GM12878 (cell line): ENCODE results near the gene HCAR3. TPM values are rescaled to one million over a fixed set of nuclear protein-coding genes. Genes with fewer than 3 reads are reported as not detected.

Source experiments
- ATAC-seq: fragments of 200-7000 bp; cut with Tn5 transposase; 3 replicates; pipeline ENCODE4 v1.9.1; 2020; ENCODE audit warnings: mild to moderate bottlenecking, moderate library complexity
- BruUV-seq: library from RNA; stranded (reverse); fragments of 400-500 nt; replicated peaks from 2 replicates; lab custom pipeline; 2021; lab: Mats Ljungman, UMichigan
- CTCF ChIA-PET: fragments of 300-600 bp; sonication (Branson Sonifier 250); formaldehyde crosslinking; extraction: SDS; loops from one replicate; lab custom pipeline; 2021; ENCODE audit warnings: inconsistent platforms; lab: Yijun Ruan, JAX
- POLR2A ChIA-PET: fragments of 350-600 bp; formaldehyde crosslinking; extraction: SDS; loops from one replicate; lab custom pipeline; 2021; ENCODE audit warnings: inconsistent platforms; lab: Charles Lee
- RAD21 ChIA-PET: fragments of 300-600 bp; sonication (Branson Sonifier 250); formaldehyde crosslinking; loops from one replicate; lab custom pipeline; 2023; ENCODE audit warnings: antibody characterized with exemption; ENCODE audit not compliant: unreplicated experiment; lab: Charles Lee
- SMC1A ChIA-PET: fragments of 300-600 bp; sonication (Branson Sonifier 250); formaldehyde crosslinking; loops from one replicate; lab custom pipeline; 2023; ENCODE audit not compliant: unreplicated experiment, uncharacterized antibody; lab: Charles Lee
- DNase-seq: peaks from one replicate; pipeline ENCODE4 v3.0.0-alpha.2; 2011; ENCODE audit warnings: low read depth, low spot score
- FAIRE-seq: peaks from 3 replicates; lab custom pipeline; 2011; peaks lifted over from hg19 to GRCh38; lab: Jason Lieb, UNC
- H2AFZ ChIP-seq: 2 replicates; pipeline ENCODE4 v1.6.0; 2011; ENCODE audit warnings: low read depth, low read length, control low read depth; ENCODE audit not compliant: control insufficient read depth
- H3K27ac ChIP-seq: 2 replicates; pipeline ENCODE4 v1.5.1; 2011; ENCODE audit warnings: control low read depth; ENCODE audit not compliant: control insufficient read depth, insufficient read depth
- H3K27me3 ChIP-seq, 2 experiments: replicated peaks in 1 of 2; 2 replicates each; pipeline versions ENCODE4 v1.6.0 to v1.6.1; 2011; ENCODE audit warnings: low read length in 1 of 2; ENCODE audit not compliant: control insufficient read depth in 2 of 2, insufficient read depth in 2 of 2
- H3K36me3 ChIP-seq, 2 experiments: 2 replicates each; pipeline ENCODE4 v1.5.1; 2011; ENCODE audit warnings: low read length in 1 of 2; ENCODE audit not compliant: control insufficient read depth in 2 of 2, insufficient read depth in 2 of 2
- H3K4me1 ChIP-seq: 2 replicates; pipeline ENCODE4 v1.6.1; 2011; ENCODE audit warnings: mild to moderate bottlenecking, low read length, moderate library complexity, mixed read lengths; ENCODE audit not compliant: control insufficient read depth, insufficient read depth
- H3K4me2 ChIP-seq: 2 replicates; pipeline ENCODE4 v1.6.0; 2011; ENCODE audit warnings: control low read depth; ENCODE audit not compliant: control insufficient read depth, insufficient read depth
- H3K4me3 ChIP-seq: fragments of 200-600 bp; sonication (generic); 2 replicates; pipeline ENCODE4 v1.5.1; 2016
- H3K79me2 ChIP-seq: 2 replicates; pipeline ENCODE4 v1.6.0; 2011; ENCODE audit warnings: low read length; ENCODE audit not compliant: control insufficient read depth, insufficient read depth
- H3K9ac ChIP-seq: 2 replicates; pipeline ENCODE4 v1.8.0; 2011; ENCODE audit warnings: low read length, control low read depth, mixed read lengths; ENCODE audit not compliant: control insufficient read depth, insufficient read depth
- H3K9me3 ChIP-seq: replicated peaks from 3 replicates; pipeline ENCODE4 v1.5.1; 2011; ENCODE audit warnings: mild to moderate bottlenecking, low read length; ENCODE audit not compliant: control insufficient read depth, insufficient read depth
- H4K20me1 ChIP-seq: 2 replicates; pipeline ENCODE4 v1.6.0; 2011; ENCODE audit not compliant: control insufficient read depth, insufficient read depth
- NFYB ChIP-seq: IDR thresholded peaks from 2 replicates; pipeline ENCODE4 v1.6.1; 2011; ENCODE audit warnings: low read depth, mild to moderate bottlenecking, low read length, improper control_type of control experiment, moderate library complexity; ENCODE audit not compliant: insufficient read depth
- RAD51 ChIP-seq: fragments of 450-650 bp; IDR thresholded peaks from 2 replicates; pipeline ENCODE4 v1.6.1; 2016; ENCODE audit warnings: moderate library complexity, mild to moderate bottlenecking, inconsistent platforms
- SUZ12 ChIP-seq: fragments of 200-600 bp; sonication (generic); IDR thresholded peaks from one replicate; pipeline ENCODE4 v1.6.1; 2018; ENCODE audit warnings: antibody characterized with exemption, mild to moderate bottlenecking; ENCODE audit not compliant: unreplicated experiment
- WGBS: methylation state at CpG from one replicate; pipeline ENCODE4 v1.1.6; 2016; ENCODE audit warnings: low lambda C conversion rate; ENCODE audit not compliant: insufficient replicate concordance, insufficient coverage; ENCODE audit errors: missing lambda C conversion rate; 5-methylcytosine and 5-hydroxymethylcytosine counted together
- in situ Hi-C: fragments of 300-500 bp; cut with MboI; formaldehyde crosslinking; loops from 9 replicates; pipeline ENCODE4 v1.14.3; 2018; ENCODE audit warnings: mixed read lengths
- intact Hi-C: fragments of 100-400 bp; cut with micrococcal nuclease; formaldehyde crosslinking; loops from one replicate; pipeline ENCODE4 v1.14.2; 2022; ENCODE audit not compliant: unreplicated experiment
- polyA plus RNA-seq, 11 experiments: library from polyadenylated mRNA; depleted of rRNA in 4 of 11; unstranded in 6 of 11; stranded (reverse) in 5 of 11; fragments of >200 nt; fragmentation: Nextera tagmentation in 4 of 11; fragmentation: Illumina TruSeq in 1 of 11; extraction: Ambion mirVana in 4 of 11; extraction: Trizol in 1 of 11; gene quantifications; 1 replicate in 1 of 11; 2 replicates in 10 of 11; pipeline versions ENCODE4 v1.2.1 to v1.2.3, GENCODE V29; 2011 to 2016; ENCODE audit warnings: inconsistent platforms in 2 of 11, missing spikeins in 2 of 11, low read depth in 1 of 11
- total RNA-seq, 4 experiments: library from RNA; depleted of rRNA in 3 of 4; stranded (reverse); fragments of >200 nt in 3 of 4; fragmentation: Illumina TruSeq in 1 of 4; extraction: Trizol in 1 of 4; gene quantifications; 2 replicates each; pipeline versions ENCODE4 v1.2.1 to v1.2.3, GENCODE V29; 2013 to 2021
- TF ChIP-seq, protein P1 (sequence below): IDR thresholded peaks from 2 replicates; pipeline ENCODE4 v1.6.1; 2011; ENCODE audit warnings: borderline replicate concordance, low read depth, mild to moderate bottlenecking, moderate library complexity, mixed read lengths, low read length; ENCODE audit not compliant: insufficient read depth; ENCODE audit errors: extremely low read length

HCAR3 gene
- total and polyA plus RNA-seq, 10 of the 15 experiments (the other 5 are each of a cell fraction or from before 2014, with no cell fraction given): 0.57 to 3.0 (median 2.2) TPM

DNA sequence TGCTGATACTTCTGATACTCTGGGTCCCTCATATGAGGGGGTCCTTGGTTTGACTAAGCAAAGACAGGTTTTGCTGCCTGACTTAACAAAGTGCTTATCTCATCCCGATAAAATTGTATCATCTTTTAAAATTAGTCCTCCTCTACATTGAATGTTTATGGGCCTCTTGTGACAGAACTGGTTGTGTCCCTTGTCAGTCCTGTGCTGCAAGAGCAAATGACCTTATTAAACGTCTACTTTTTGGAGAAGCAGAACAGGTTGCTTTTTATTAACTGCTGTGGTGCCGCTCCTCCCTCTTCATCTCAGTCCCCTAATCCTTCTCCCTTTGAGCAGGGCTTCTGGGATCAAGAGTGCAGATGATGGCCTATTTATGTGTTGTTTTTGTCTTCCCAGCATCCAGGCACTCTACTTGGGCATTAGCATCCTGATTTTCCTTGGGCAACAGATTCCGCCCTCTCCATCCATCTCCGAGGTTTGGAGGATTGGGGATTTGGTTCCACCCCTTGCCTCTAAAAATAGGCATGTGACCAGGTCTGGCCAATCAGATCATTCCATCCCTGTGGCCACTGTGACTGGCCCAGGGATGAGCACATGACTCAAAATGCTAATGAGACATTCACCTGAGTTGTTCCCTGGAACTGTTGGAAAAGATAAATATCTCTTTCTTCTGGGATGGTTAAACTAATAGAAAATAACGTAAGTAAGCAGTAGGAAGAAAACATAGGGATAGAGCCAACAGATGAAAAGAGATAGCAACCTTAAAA lies 33.1 kb upstream of the HCAR3 start:
- peaks cover 7% of the 10 kb centered on the region for H3K4me1 ChIP-seq
- in situ Hi-C loops: loop anchor here (5.0 kb wide), 1 partner anchor 112 kb away; no protein-coding TSS in a partner anchor
- FAIRE-seq: no peak
- 74% methylated on average over 6 of the region's 6 CpGs for WGBS
- ChIA-PET SMC1A (interaction anchor here (0.6 to 1.7 kb wide), 3 partner anchors 23 to 417 kb away, joined by 3 to 14 read pairs (median 5); no protein-coding TSS in a partner anchor), POLR2A (interaction anchor here (1.3 kb wide), 1 partner anchor 23 kb away, joined by 3 read pairs; no protein-coding TSS in a partner anchor), RAD21 (no interaction called here), CTCF (interaction anchor here (1.3 kb wide), 1 partner anchor 112 kb away, joined by 5 read pairs; no protein-coding TSS in a partner anchor)
- no peaks in the 10 kb centered on the region for H3K9me3 ChIP-seq
- no peak overlapping the region for H3K9ac ChIP-seq
- ATAC-seq: no peak
- peaks cover 21% of the 10 kb centered on the region for H3K79me2 ChIP-seq
- no peaks in the 10 kb centered on the region for H3K27me3 ChIP-seq
- H2AFZ ChIP-seq: no peak overlapping the region
- TF ChIP-seq, protein P1, sequence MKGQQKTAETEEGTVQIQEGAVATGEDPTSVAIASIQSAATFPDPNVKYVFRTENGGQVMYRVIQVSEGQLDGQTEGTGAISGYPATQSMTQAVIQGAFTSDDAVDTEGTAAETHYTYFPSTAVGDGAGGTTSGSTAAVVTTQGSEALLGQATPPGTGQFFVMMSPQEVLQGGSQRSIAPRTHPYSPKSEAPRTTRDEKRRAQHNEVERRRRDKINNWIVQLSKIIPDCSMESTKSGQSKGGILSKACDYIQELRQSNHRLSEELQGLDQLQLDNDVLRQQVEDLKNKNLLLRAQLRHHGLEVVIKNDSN: peak; percentile 41
- TF ChIP-seq SUZ12: no peak
- peak; percentile 47 for TF ChIP-seq RAD51
- 0 out of 2 replicates have a peak, but pooled peaks have one; percentile 11 for TF ChIP-seq NFYB
- intact Hi-C loops: loop anchor here (2.0 to 5.0 kb wide), 3 partner anchors 29 to 347 kb away; no protein-coding TSS in a partner anchor
- no peak for DNase-seq
- no TSS peak for BruUV-seq
- H3K27ac ChIP-seq: no peak overlapping the region
- no peaks in the 10 kb centered on the region for H3K36me3 ChIP-seq
- H4K20me1 ChIP-seq: no peaks in the 10 kb centered on the region
- no peak overlapping the region for H3K4me3 ChIP-seq
- H3K4me2 ChIP-seq: no peak overlapping the region
